T follicular helper cell (primary cell): Measurements from ENCODE around the gene GJD3.

Experiments used
- DNase-seq: peaks from one replicate; pipeline ENCODE4 v3.0.0-alpha.2; 2020; ENCODE audit warnings: low read depth

Gene GJD3

GRCh38 chr17:40340327-40340726, 24.2 kb downstream of the GJD3 start:
- DNase-seq = no peak

GRCh38 chr17:40338941-40339649, 25.4 kb downstream of the GJD3 start:
- no peak for DNase-seq

GRCh38 chr17:40338058-40338457, 26.5 kb downstream of the GJD3 start:
- no peak for DNase-seq

- no peak for DNase-seq
These were observed 27.2 kb downstream of the GJD3 start for GRCh38 chr17:40337351-40337750.

- DNase-seq = no peak
These were observed 28.9 kb downstream of the GJD3 start for GRCh38 chr17:40335620-40336019.

- DNase-seq = no peak
These were observed 30.6 kb downstream of the GJD3 start for GRCh38 chr17:40333781-40334448.

- no peak for DNase-seq
These were observed 32.5 kb downstream of the GJD3 start for GRCh38 chr17:40331743-40332641.

- no peak for DNase-seq
These were observed 33.6 kb downstream of the GJD3 start for GRCh38 chr17:40330850-40331470.

- no peak for DNase-seq
These were observed 34.4 kb downstream of the GJD3 start for GRCh38 chr17:40329839-40330794.

GRCh38 chr17:40328386-40328766, 36.2 kb downstream of the GJD3 start:
- no peak for DNase-seq

- no peak for DNase-seq
These were observed 36.7 kb downstream of the GJD3 start for GRCh38 chr17:40327735-40328385.

- no peak for DNase-seq
These were observed 37.2 kb downstream of the GJD3 start for GRCh38 chr17:40327244-40327729.

- no peak for DNase-seq
These were observed 37.7 kb downstream of the GJD3 start for GRCh38 chr17:40326832-40327199.

- no peak for DNase-seq
These were observed 38.3 kb downstream of the GJD3 start for GRCh38 chr17:40326014-40326831.

- DNase-seq = no peak
These were observed 39.2 kb downstream of the GJD3 start for GRCh38 chr17:40325156-40326013.

GRCh38 chr17:40323391-40324381, 40.9 kb downstream of the GJD3 start:
- DNase-seq = peak; percentile 72
